H1 (cell line): Measurements from ENCODE around the gene ANKRD13B. TPM values are rescaled to one million over a fixed set of nuclear protein-coding genes. Genes with fewer than 3 reads are reported as not detected.
A peak's percentile ranks its signal among the peaks of the same experiment; 100 is the strongest.

Experiments
- CTCF ChIA-PET: fragments of 300-600 bp; sonication (Branson Sonifier 250); formaldehyde crosslinking; loops from one replicate; lab custom pipeline; 2021; ENCODE audit not compliant: partially characterized antibody; lab: Charles Lee
- POLR2A ChIA-PET: fragments of 300-600 bp; sonication (Branson Sonifier 250); formaldehyde crosslinking; loops from one replicate; lab custom pipeline; 2021; ENCODE audit warnings: inconsistent platforms; ENCODE audit not compliant: partially characterized antibody; lab: Charles Lee
- DNase-seq, 2 experiments: peaks; one replicate each; pipeline versions ENCODE4 v3.0.0 to v3.0.0-alpha.2; 2010 to 2022; ENCODE audit warnings: low spot score in 2 of 2, low read depth in 1 of 2, mixed read lengths in 1 of 2
- FAIRE-seq: peaks from 2 replicates; lab custom pipeline; 2011; peaks lifted over from hg19 to GRCh38; lab: Jason Lieb, UNC
- H2AFZ ChIP-seq: 2 replicates; pipeline ENCODE4 v1.8.1; 2012; ENCODE audit warnings: low read length, inconsistent platforms
- H2AK5ac ChIP-seq: 2 replicates; pipeline ENCODE4 v1.6.1; 2013; ENCODE audit warnings: low read depth, low read length
- H2BK120ac ChIP-seq: replicated peaks from 2 replicates; pipeline ENCODE3; 2013; ENCODE audit warnings: low read depth, low read length, inconsistent platforms
- H2BK12ac ChIP-seq: 2 replicates; pipeline ENCODE4 v1.6.1; 2013; ENCODE audit warnings: low read depth, low read length
- H2BK15ac ChIP-seq: 2 replicates; pipeline ENCODE4 v1.6.1; 2013; ENCODE audit warnings: low read length
- H2BK20ac ChIP-seq: 2 replicates; pipeline ENCODE4 v1.6.1; 2013; ENCODE audit warnings: low read length
- H2BK5ac ChIP-seq: 2 replicates; pipeline ENCODE4 v1.6.1; 2013; ENCODE audit warnings: low read depth, low read length
- H3K14ac ChIP-seq: 2 replicates; pipeline ENCODE4 v1.6.1; 2013; ENCODE audit warnings: inconsistent platforms; ENCODE audit not compliant: insufficient read length
- H3K18ac ChIP-seq: 2 replicates; pipeline ENCODE4 v1.6.1; 2013; ENCODE audit warnings: low read length; ENCODE audit errors: extremely low read depth
- H3K23ac ChIP-seq: 2 replicates; pipeline ENCODE4 v1.6.1; 2013; ENCODE audit warnings: inconsistent platforms; ENCODE audit not compliant: insufficient read length
- H3K23me2 ChIP-seq: 2 replicates; pipeline ENCODE4 v1.6.1; 2013; ENCODE audit warnings: low read depth, low read length
- H3K27ac ChIP-seq: 2 replicates; pipeline ENCODE4 v1.6.1; 2011; ENCODE audit warnings: low read depth, low read length, inconsistent platforms
- H3K27me3 ChIP-seq, 4 experiments: replicated peaks in 1 of 4; 1 replicate in 1 of 4; 2 replicates in 3 of 4; pipeline versions ENCODE4 v1.6.1 to v1.8.1; 2011 to 2013; ENCODE audit warnings: low read length in 3 of 4, mild to moderate bottlenecking in 3 of 4, inconsistent platforms in 2 of 4, mixed read lengths in 2 of 4, moderate library complexity in 1 of 4; ENCODE audit not compliant: control insufficient read depth in 3 of 4, insufficient read depth in 3 of 4; ENCODE audit errors: extremely low read depth in 1 of 4
- H3K36me3 ChIP-seq, 4 experiments: 2 replicates each; pipeline versions ENCODE4 v1.6.1 to v1.8.1; 2011 to 2013; ENCODE audit warnings: mild to moderate bottlenecking in 4 of 4, low read length in 3 of 4, moderate library complexity in 2 of 4, control low read depth in 1 of 4, inconsistent platforms in 1 of 4; ENCODE audit not compliant: insufficient read depth in 4 of 4, control insufficient read depth in 2 of 4
- H3K4ac ChIP-seq: replicated peaks from 2 replicates; pipeline ENCODE3; 2013; ENCODE audit warnings: low read length, low read depth, mixed read lengths, inconsistent platforms; ENCODE audit not compliant: insufficient read length
- H3K4me1 ChIP-seq, 4 experiments: replicated peaks in 1 of 4; 1 replicate in 1 of 4; 2 replicates in 3 of 4; pipeline versions ENCODE4 v1.6.1 to v1.8.1; 2011 to 2013; ENCODE audit warnings: low read length in 3 of 4, inconsistent platforms in 2 of 4, mixed read lengths in 1 of 4; ENCODE audit not compliant: insufficient read depth in 4 of 4, control insufficient read depth in 3 of 4
- H3K4me2 ChIP-seq, 2 experiments: 2 replicates each; pipeline versions ENCODE4 v1.6.1 to v1.8.1; 2011 to 2013; ENCODE audit warnings: low read depth in 2 of 2, low read length in 2 of 2, control low read depth in 1 of 2, inconsistent platforms in 1 of 2, mild to moderate bottlenecking in 1 of 2; ENCODE audit not compliant: insufficient read depth in 1 of 2
- H3K4me3 ChIP-seq, 4 experiments: fragments of 200-600, 300-600 bp in 1 of 4; sonication (generic), shearing (Covaris generic), sonication (Bioruptor Twin) in 1 of 4; 2 replicates each; pipeline versions ENCODE4 v1.5.1 to v1.8.1; 2011 to 2016; ENCODE audit warnings: low read length in 4 of 4, low read depth in 3 of 4, control low read depth in 2 of 4, inconsistent platforms in 2 of 4, mild to moderate bottlenecking in 2 of 4, mixed read lengths in 1 of 4, moderate library complexity in 1 of 4; ENCODE audit not compliant: insufficient read depth in 2 of 4; ENCODE audit errors: extremely low read depth in 1 of 4
- H3K56ac ChIP-seq: replicated peaks from 2 replicates; pipeline ENCODE3; 2013; ENCODE audit warnings: low read depth, mild to moderate bottlenecking, mixed read lengths, low read length, inconsistent platforms; ENCODE audit not compliant: insufficient read length
- H3K79me1 ChIP-seq: 2 replicates; pipeline ENCODE4 v1.6.1; 2013; ENCODE audit warnings: low read depth, low read length, control low read depth
- H3K79me2 ChIP-seq, 2 experiments: 2 replicates each; pipeline versions ENCODE4 v1.6.1 to v1.8.1; 2012 to 2013; ENCODE audit warnings: low read length in 2 of 2, mild to moderate bottlenecking in 2 of 2, inconsistent platforms in 1 of 2; ENCODE audit not compliant: insufficient read depth in 2 of 2, control insufficient read depth in 1 of 2
- H3K9ac ChIP-seq, 4 experiments: replicated peaks in 1 of 4; 1 replicate in 1 of 4; 2 replicates in 3 of 4; pipeline versions ENCODE4 v1.6.1 to v1.8.1; 2011 to 2013; ENCODE audit warnings: low read depth in 3 of 4, low read length in 3 of 4, control low read depth in 2 of 4, mild to moderate bottlenecking in 2 of 4, moderate library complexity in 2 of 4, inconsistent platforms in 1 of 4; ENCODE audit errors: extremely low read depth in 1 of 4
- H3K9me3 ChIP-seq, 2 experiments: 2 replicates each; pipeline versions ENCODE4 v1.6.1 to v1.8.1; 2012 to 2013; ENCODE audit warnings: mild to moderate bottlenecking in 2 of 2, moderate library complexity in 2 of 2, control low read depth in 1 of 2, inconsistent platforms in 1 of 2, low read depth in 1 of 2, low read length in 1 of 2, mixed read lengths in 1 of 2; ENCODE audit not compliant: insufficient read depth in 2 of 2
- H4K20me1 ChIP-seq, 2 experiments: replicated peaks in 1 of 2; 2 replicates each; pipeline versions ENCODE3 to v1.8.1; 2011 to 2013; ENCODE audit warnings: inconsistent platforms in 2 of 2, low read length in 2 of 2, mild to moderate bottlenecking in 1 of 2; ENCODE audit not compliant: insufficient read depth in 2 of 2, control insufficient read depth in 1 of 2
- H4K5ac ChIP-seq: 2 replicates; pipeline ENCODE4 v1.6.1; 2013; ENCODE audit warnings: low read length, low read depth, mixed read lengths, inconsistent platforms; ENCODE audit not compliant: insufficient read length
- H4K8ac ChIP-seq: 2 replicates; pipeline ENCODE4 v1.8.0; 2013; ENCODE audit warnings: mild to moderate bottlenecking, moderate library complexity, low read length, inconsistent platforms; ENCODE audit not compliant: insufficient read depth; ENCODE audit errors: extremely low read depth
- H4K91ac ChIP-seq: replicated peaks from 2 replicates; pipeline ENCODE3; 2013; ENCODE audit warnings: low read length, mixed read lengths, inconsistent platforms; ENCODE audit not compliant: insufficient read length
- CREB1 ChIP-seq: IDR thresholded peaks from 2 replicates; pipeline ENCODE4 v1.6.1; 2012; ENCODE audit warnings: inconsistent platforms
- GABPA ChIP-seq: IDR thresholded peaks from 2 replicates; pipeline ENCODE4 v1.6.1; 2011; ENCODE audit warnings: mild to moderate bottlenecking, low read length, moderate library complexity, borderline replicate concordance; ENCODE audit not compliant: insufficient read depth
- JUN ChIP-seq: IDR thresholded peaks from 2 replicates; pipeline ENCODE4 v1.6.1; 2011; ENCODE audit warnings: low read depth, mild to moderate bottlenecking, improper control_type of control experiment, low read length
- JUND ChIP-seq: IDR thresholded peaks from 2 replicates; pipeline ENCODE4 v1.6.1; 2011; ENCODE audit warnings: mild to moderate bottlenecking, improper control_type of control experiment, low read length
- RFX5 ChIP-seq: IDR thresholded peaks from 2 replicates; pipeline ENCODE4 v1.6.1; 2011; ENCODE audit warnings: low read depth, low read length, improper control_type of control experiment, borderline replicate concordance
- RXRA ChIP-seq: IDR thresholded peaks from 2 replicates; pipeline ENCODE4 v1.6.1; 2011; ENCODE audit warnings: low read depth, mild to moderate bottlenecking, low read length, moderate library complexity; ENCODE audit not compliant: insufficient read depth
- SIN3A ChIP-seq, 2 experiments: IDR thresholded peaks in 1 of 2; conservative IDR thresholded peaks in 1 of 2; 2 replicates each; pipeline ENCODE4 v1.6.1; 2011 to 2012; ENCODE audit warnings: low read length in 2 of 2, improper control_type of control experiment in 1 of 2, low read depth in 1 of 2, mild to moderate bottlenecking in 1 of 2
- SRF ChIP-seq: IDR thresholded peaks from 2 replicates; pipeline ENCODE4 v1.6.1; 2011; ENCODE audit warnings: mild to moderate bottlenecking, low read depth, low read length, moderate library complexity
- TAF1 ChIP-seq: IDR thresholded peaks from 2 replicates; pipeline ENCODE4 v1.6.1; 2011; ENCODE audit warnings: mild to moderate bottlenecking, low read depth, low read length
- USF2 ChIP-seq: IDR thresholded peaks from 2 replicates; pipeline ENCODE4 v1.6.1; 2011; ENCODE audit warnings: low read length, improper control_type of control experiment
- WGBS, 2 experiments: shearing (Covaris generic) in 1 of 2; methylation state at CpG; one replicate each; pipeline versions ENCODE4 v1.1.6 to v1.1.7; 2013 to 2015; ENCODE audit warnings: low lambda C conversion rate in 2 of 2, mixed read lengths in 2 of 2, inconsistent platforms in 1 of 2, low coverage in 1 of 2, missing lambda C conversion rate in 1 of 2; ENCODE audit not compliant: insufficient replicate concordance in 2 of 2, insufficient coverage in 1 of 2, insufficient read length in 1 of 2; ENCODE audit errors: extremely low coverage in 1 of 2, missing lambda C conversion rate in 1 of 2; 5-methylcytosine and 5-hydroxymethylcytosine counted together
- polyA plus RNA-seq, 7 experiments: library from polyadenylated mRNA; depleted of rRNA in 3 of 7; stranded (reverse) in 5 of 7; unstranded in 2 of 7; fragments of >200 nt in 5 of 7; fragments of 200-250 nt in 2 of 7; gene quantifications; 1 replicate in 5 of 7; 2 replicates in 1 of 7; 4 replicates in 1 of 7; pipeline versions ENCODE4 v1.2.1 to v1.2.3, GENCODE V29; 2011 to 2013; ENCODE audit warnings: missing spikeins in 2 of 7, mixed read lengths in 2 of 7
- total RNA-seq: library from RNA; stranded (reverse); fragmentation: NEBNext Ultra II Directional; extraction: Animal tissue kit (Norgen Biotek cat#: 25700); gene quantifications from 2 replicates; pipeline ENCODE4 v1.2.1, GENCODE V29; 2021

The ANKRD13B gene
- total and polyA plus RNA-seq, 2 of the 8 experiments (the other 6 are each of a cell fraction or from before 2014, with no cell fraction given) = 16.4 to 48.5 TPM

- H2AFZ ChIP-seq = peak within 1 kb of the TSS; percentile 42; the same call in 1 of the 2 replicates
- H3K79me2 ChIP-seq = no peaks in the 10 kb centered on the region
- peaks cover 27% of the 10 kb centered on the region for H3K23me2 ChIP-seq
- H2AK5ac ChIP-seq = no peak within 1 kb of the TSS
- ChIA-PET CTCF (interaction anchor here (1.0 to 10.3 kb wide), 11 partner anchors 8 to 197 kb away, joined by 3 to 99 read pairs (median 6); partner anchors contain the start of gene CORO6), POLR2A (interaction anchor here (1.0 kb wide), 1 partner anchor 8 kb away, joined by 3 read pairs; no protein-coding TSS in a partner anchor)
- no peak within 1 kb of the TSS for H2BK120ac ChIP-seq
- H3K4ac ChIP-seq = no peak within 1 kb of the TSS
- peak within 1 kb of the TSS; percentile 51 for H3K18ac ChIP-seq
- no peak within 1 kb of the TSS for H3K27ac ChIP-seq
- no peaks in the 10 kb centered on the region for H3K79me1 ChIP-seq
- no peak within 1 kb of the TSS for H2BK15ac ChIP-seq
- H3K36me3 ChIP-seq = no peaks in the 10 kb centered on the region
- H4K5ac ChIP-seq = no peak within 1 kb of the TSS
- H3K27me3 ChIP-seq = peaks cover 11 to 42% (median 31%) of the 10 kb centered on the region in 4 experiments
- H2BK5ac ChIP-seq = peak within 1 kb of the TSS; percentile 44; the same call in 1 of the 2 replicates
- H3K4me2 ChIP-seq = peak within 1 kb of the TSS; percentile 84 to 93
- peak within 1 kb of the TSS in 1 of 4 experiments; percentile 14; a peak in 1 of 7 replicates for H3K9ac ChIP-seq
- H3K14ac ChIP-seq = no peak within 1 kb of the TSS
- peak within 1 kb of the TSS; percentile 55 to 76 (median 71) for H3K4me3 ChIP-seq
- H2BK20ac ChIP-seq = no peak within 1 kb of the TSS
- peaks cover 1 to 2% of the 10 kb centered on the region in 2 experiments for H4K20me1 ChIP-seq
- no peak within 1 kb of the TSS for H2BK12ac ChIP-seq
- FAIRE-seq (no peak), DNase-seq (peak in 1 of 2 experiments; percentile 81)
- H3K4me1 ChIP-seq = peaks cover 6 to 15% (median 11%) of the 10 kb centered on the region in 4 experiments; a peak in 6 of 7 replicates
- H3K23ac ChIP-seq = no peak within 1 kb of the TSS
- 2% methylated on average over 72 of the region's 94 CpGs; no CpG with 5 or more reads in 1 of the 2 experiments for WGBS, 2 experiments
- no peaks in the 10 kb centered on the region for H3K9me3 ChIP-seq
- peak within 1 kb of the TSS; percentile 88 for H4K8ac ChIP-seq
- no peak within 1 kb of the TSS for H3K56ac ChIP-seq
- H4K91ac ChIP-seq = no peak within 1 kb of the TSS
- no peak for TF ChIP-seq RFX5
- TF ChIP-seq RXRA = no peak
- TF ChIP-seq JUND = no peak
- TF ChIP-seq CREB1 = no peak
- TF ChIP-seq SIN3A (conservative IDR thresholded peaks at IDR 0.05 in 1 of 2, IDR thresholded peaks at IDR 0.05 in 1 of 2; ENCODE audit: low read depth in 1 of 2, low read length in 2 of 2) = no peak
- no peak for TF ChIP-seq TAF1
- no peak for TF ChIP-seq GABPA
- TF ChIP-seq USF2 = no peak
- TF ChIP-seq SRF = no peak
- TF ChIP-seq JUN = no peak
Observed at GRCh38 chr17:29566473-29567303, 26.2 kb upstream of the ANKRD13B start, which contains the start of gene ABHD15. TSS of gene ABHD15 (minus strand) at chr17:29567037. CDS start at chr17:29566966, 71 bp downstream.
